HG03025 (cell line): ENCODE results near the gene ZNF678.
"Not testable (repeated sequence)": the region's sequence is repeated elsewhere in the genome, so short reads cannot be mapped to it uniquely, and the experiment has no call there.

Experiments used
- ATAC-seq: cut with Tn5 transposase; IDR thresholded peaks from one replicate; pipeline ENCODE4 v1.9.1; 2021; ENCODE audit warnings: mild to moderate bottlenecking, moderate library complexity; ENCODE audit not compliant: unreplicated experiment, low FRiP score

The ZNF678 gene

GRCh38 chr1:227589777-227590176, 26.4 kb downstream of the ZNF678 start:
- ATAC-seq = not testable (repeated sequence)

DNA sequence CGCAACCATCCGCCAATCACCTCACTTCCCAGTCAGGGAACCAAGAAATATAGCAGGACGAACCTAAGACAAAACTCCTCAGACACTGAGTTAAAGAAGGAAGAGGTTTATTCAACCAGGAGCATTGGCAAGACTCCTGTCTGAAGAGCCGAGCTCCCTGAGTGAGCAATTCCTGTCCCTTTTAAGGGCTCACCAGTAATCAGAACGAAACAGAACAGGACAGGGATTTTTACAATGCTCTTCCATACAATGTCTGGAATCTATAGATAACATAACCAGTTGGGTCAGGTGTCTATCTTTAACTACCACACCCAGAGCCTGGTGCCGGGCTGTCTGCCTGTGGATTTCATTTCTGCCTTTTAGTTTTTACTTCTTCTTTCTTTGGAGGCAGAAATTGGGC, 32.9 kb downstream of the ZNF678 start:
- not testable (repeated sequence) for ATAC-seq

GRCh38 chr1:227603327-227603726, 40.0 kb downstream of the ZNF678 start:
- ATAC-seq = no peak

- ATAC-seq = no peak
Observed at GRCh38 chr1:227604446-227604845, 41.1 kb downstream of the ZNF678 start.

- ATAC-seq = not testable (repeated sequence)
Observed at GRCh38 chr1:227606271-227606670, 42.9 kb downstream of the ZNF678 start.

- ATAC-seq = no peak
Observed at GRCh38 chr1:227607336-227607898, 44.1 kb downstream of the ZNF678 start.

GRCh38 chr1:227612658-227613057, 49.3 kb downstream of the ZNF678 start:
- ATAC-seq = no peak

DNA sequence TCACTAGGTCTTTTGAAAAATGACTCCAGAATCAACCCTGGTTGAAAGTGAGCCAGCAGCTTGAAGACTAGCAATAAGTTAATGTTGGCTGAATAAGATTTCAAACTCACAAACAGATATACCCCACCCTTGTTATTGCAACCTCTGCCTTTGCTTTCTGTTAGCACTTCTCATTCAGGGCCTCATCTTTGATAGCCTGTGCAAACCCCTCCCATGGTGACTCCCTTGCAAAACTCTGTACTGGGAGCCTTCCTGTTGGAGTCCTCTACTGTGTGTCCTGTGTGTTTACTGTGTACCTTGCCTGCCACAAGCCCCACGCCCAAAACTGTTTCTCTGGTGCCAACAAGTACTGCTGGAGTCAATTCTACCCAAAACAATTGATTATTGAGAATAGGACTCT, 50.2 kb downstream of the ZNF678 start:
- no peak for ATAC-seq

DNA sequence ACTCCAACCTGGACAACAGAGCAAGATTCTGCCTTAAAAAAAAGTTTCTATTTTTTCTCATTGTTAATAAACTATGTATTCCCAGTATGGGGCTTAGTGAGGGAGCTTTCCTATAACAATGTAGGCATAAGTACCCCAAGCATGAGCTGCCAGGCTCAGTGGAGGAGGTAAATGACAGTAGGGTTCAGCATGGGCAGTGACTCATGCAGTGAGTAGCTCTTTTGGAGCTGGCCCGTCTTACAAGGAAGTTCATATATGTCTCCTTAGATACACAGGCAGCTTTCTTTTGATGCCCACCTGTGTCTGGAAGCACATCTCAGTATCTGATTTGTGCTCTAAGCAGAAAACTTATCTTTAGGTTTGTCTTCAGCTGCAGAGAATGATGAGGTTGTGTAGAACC, 57.9 kb downstream of the ZNF678 start:
- ATAC-seq = no peak

DNA sequence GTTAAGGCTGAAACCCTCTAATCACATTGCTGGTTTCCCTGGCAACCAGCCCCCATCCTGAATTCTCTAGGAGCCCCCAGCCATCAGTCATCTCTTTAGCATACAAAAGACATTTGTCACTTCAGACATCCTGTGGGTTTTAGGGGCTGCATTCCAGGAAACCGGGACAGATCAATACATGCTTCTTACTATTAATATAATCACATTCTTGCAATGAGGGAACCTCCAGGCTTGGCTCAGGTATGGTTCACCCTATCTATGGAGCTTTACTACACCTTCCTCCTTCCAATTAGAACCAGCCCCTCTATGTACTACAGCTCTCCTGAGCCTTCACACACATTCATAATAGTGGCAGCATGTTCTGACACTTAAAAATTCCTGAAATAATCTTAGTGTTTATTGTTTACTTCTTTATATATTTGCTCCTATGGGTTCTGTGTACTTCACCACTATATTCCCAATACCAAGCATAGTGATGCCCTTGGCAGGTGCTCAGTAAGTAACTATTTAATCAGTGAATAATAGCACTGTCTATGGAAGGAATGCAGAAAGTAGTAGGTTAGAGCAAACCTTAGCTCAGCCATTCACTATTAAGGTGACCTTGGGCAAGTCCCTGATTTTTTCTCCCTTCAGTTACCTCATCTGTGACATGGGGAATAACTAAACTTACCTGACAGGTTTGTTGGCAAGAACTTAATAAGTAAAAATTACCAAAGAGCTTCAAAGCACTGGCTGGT, 59.6 kb downstream of the ZNF678 start:
- ATAC-seq = no peak

DNA sequence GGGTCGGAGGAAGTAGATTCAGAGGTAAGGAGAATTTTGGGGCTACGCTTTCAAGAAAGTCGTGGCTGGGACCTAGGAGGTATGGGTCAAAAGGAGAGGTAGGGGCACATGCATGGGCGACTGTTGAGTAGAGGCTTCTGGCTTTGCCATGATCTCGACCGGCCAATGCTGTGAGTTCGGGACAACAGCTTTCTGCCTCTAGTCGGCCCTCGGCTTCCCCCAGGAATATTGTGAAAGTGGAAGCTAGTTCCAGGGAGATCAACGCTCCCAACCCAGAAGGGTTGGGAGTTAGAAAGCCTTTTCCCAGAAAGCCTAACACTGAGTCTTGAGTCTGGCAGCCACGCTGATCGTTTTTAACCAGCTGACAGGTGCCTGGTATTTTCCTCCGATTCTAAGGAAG, 69.0 kb downstream of the ZNF678 start:
- ATAC-seq = no peak

DNA sequence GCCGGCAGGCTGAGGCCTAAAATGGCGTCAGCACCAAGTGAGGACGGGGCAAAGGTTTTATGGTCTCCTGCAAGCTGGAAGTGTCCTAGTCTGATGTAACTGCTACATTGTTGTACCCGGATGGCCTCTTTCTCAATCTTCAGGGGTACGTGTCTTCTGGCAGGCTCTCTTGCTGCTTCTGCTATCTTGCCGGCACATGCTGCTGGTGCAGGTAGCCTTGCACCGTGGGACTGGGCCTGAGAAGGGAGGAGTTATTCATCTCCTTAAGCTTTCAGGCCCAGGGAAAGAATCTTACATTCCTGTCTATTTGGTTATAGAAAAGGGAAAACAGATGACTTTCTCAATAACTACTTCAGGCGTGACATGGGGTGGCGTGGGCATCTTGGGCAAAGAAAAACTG, 72.2 kb downstream of the ZNF678 start:
- no peak for ATAC-seq

DNA sequence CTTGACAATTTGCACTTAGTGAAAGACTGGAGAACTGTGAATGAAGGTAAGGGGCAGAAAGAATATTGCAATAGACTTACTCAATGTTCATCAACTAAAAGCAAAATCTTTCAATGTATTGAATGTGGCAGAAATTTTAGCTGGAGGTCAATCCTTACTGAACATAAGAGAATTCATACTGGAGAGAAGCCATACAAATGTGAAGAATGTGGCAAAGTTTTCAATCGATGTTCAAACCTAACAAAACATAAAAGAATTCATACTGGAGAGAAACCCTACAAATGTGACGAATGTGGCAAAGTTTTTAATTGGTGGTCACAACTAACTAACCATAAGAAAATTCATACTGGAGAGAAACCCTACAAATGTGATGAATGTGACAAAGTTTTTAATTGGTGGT, 91.1 kb downstream of the ZNF678 start:
- ATAC-seq = no peak

- ATAC-seq = no peak
Observed at GRCh38 chr1:227654858-227655752, 91.7 kb downstream of the ZNF678 start.

DNA sequence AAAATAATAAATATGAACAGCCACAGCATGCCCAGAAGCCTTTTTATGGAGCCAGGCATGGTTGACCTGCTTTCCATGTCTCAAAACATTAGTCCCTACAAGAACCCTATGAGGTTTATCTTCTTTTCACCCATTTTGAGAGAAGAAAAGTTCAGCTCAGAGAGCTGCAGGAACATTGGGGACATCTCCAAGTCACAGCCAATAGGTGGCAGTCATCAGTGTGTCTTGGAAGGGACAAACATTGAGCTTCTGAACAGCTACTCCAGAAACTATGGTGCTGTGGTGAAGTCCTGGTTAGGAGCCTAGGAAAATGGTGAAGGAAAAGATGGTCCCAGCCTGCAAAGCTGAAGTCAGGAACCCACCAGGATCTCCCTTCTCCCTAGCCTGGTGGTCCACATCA, 98.1 kb downstream of the ZNF678 start:
- no peak for ATAC-seq

GRCh38 chr1:227662933-227663332, 99.6 kb downstream of the ZNF678 start:
- no peak for ATAC-seq

DNA sequence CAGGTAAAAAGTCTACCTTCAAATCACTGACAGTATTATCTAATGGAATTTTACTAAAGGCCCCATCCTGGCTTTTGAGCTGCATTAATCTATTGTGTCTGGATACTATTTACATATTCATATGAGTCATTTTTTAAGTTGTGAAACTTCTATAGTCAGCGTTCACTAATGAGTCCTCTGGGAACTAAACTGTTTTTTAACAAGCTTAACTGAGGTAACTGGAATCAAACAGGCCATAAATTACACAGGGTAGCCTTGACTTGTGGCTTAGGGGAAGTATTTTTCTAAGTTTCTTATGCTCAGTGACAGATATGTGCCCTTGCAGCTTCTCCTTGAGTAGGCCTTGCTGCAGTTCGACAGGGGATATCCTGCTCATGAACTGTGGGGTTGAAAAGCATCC, 102.9 kb downstream of the ZNF678 start:
- no peak for ATAC-seq

DNA sequence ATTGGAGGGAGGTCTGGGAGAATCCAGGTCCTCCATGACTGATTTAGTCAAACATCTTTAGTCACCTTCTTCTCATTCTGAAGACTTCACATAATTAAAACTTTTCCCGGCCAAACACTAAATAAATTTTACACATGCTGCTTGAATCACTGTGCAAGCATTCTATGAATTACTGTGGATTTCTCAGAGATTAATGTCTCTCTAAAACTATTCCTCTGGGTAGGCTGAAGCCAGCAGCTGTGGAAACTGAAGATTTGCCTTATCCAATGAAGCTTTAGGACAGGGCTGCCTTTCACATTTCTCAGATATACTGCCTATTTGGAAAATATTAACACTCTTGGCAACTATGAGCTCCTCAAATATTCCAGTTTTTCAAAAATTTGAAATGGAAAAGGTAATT, 110.1 kb downstream of the ZNF678 start:
- ATAC-seq = no peak

GRCh38 chr1:227685807-227686206, 122.5 kb downstream of the ZNF678 start:
- no peak for ATAC-seq

GRCh38 chr1:227697321-227697864, 134.0 kb downstream of the ZNF678 start:
- ATAC-seq = no peak

DNA sequence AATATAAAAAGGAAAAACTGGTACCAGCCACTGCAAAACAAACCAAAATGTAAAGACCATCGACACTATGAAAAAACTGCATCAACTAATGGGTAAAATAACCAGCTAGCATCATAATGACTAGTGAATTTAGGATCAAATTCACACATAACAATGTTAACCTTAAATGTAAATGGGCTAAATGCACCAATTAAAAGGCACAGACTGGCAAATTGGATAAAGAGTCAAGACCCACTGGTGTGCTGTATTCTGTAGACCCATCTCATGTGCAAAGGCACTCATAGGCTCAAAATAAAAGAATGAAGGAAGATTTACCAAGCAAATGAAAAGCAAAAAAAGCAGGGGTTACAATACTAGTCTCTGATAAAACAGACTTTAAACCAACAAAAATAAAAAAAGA, 138.3 kb downstream of the ZNF678 start:
- ATAC-seq = not testable (repeated sequence)
